Kidney epithelial cell (primary cell): ENCODE data around the gene PNMA8C. TPM values are rescaled to one million over a fixed set of nuclear protein-coding genes. Genes with fewer than 3 reads are reported as not detected.

Source experiments
- total RNA-seq: library from RNA; depleted of rRNA; stranded (reverse); fragments of >200 nt; gene quantifications from 2 replicates; pipeline ENCODE4 v1.2.3, GENCODE V29; 2015

The PNMA8C gene
- total RNA-seq, 1 donor from 2014 or later: 0.25 TPM

Other genes with a start within 250 kb of the PNMA8C start
- not detected in 2 replicates for gene IGFL1, start 199.2 kb downstream of the PNMA8C start, total RNA-seq
- gene HIF3A, start 131.9 kb downstream of the PNMA8C start, total RNA-seq: 0.42 and 0.75 TPM in 2 replicates
- 68.2 and 83.0 TPM in 2 replicates for gene PPP5C, start 81.8 kb downstream of the PNMA8C start, total RNA-seq
- 21.8 and 22.2 TPM in 2 replicates for gene CCDC8, start 15.4 kb downstream of the PNMA8C start, total RNA-seq
- gene PNMA8A, start 42.6 kb upstream of the PNMA8C start, total RNA-seq: 10.3 and 11.8 TPM in 2 replicates
- 1.8 and 2.1 TPM in 2 replicates for gene PNMA8B, start 66.9 kb upstream of the PNMA8C start, total RNA-seq
- 103 and 127 TPM in 2 replicates for gene CALM3, start 172.4 kb upstream of the PNMA8C start, total RNA-seq
- gene PTGIR, start 196.2 kb upstream of the PNMA8C start, total RNA-seq: 0.48 TPM in 1 of 2 replicates, not detected in the other
- gene GNG8, start 207.3 kb upstream of the PNMA8C start, total RNA-seq: not detected in 2 replicates
- gene DACT3, start 232.2 kb upstream of the PNMA8C start, total RNA-seq: 0.14 and 0.33 TPM in 2 replicates